ENCODE measurements around the gene AP4S1.
"Not testable (repeated sequence)": the region's sequence is repeated elsewhere in the genome, so short reads cannot be mapped to it uniquely, and the experiment has no call there.

AP4S1 gene

DNA sequence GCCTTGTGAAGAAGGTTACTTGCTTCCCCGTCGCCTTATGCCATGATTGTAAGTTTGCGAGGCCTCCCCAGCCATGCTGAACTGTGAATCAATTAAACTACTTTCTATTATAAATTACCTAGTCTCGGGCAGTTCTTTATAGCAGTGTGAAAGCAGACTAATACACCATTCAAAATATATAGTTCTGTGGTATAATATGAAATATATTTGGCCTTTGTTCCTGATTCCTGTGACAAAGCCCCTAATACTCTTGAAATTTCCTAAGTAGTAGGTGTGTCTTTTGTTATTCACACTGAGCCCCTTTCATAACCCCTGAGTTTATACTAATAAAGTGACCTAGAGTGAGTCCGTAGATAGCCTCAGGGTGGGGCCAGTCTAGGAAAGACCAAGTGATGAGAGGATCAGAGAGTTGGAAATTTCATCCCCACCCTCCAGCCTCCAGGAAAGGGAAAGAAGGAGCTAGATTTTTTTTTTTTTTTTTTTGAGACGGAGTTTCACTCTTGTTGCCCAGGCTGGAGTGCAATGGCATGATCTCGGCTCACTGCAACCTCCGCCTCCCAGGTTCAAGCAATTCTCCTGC, 20.1 kb downstream of the AP4S1 start:
- DNase-seq = no peak

DNA sequence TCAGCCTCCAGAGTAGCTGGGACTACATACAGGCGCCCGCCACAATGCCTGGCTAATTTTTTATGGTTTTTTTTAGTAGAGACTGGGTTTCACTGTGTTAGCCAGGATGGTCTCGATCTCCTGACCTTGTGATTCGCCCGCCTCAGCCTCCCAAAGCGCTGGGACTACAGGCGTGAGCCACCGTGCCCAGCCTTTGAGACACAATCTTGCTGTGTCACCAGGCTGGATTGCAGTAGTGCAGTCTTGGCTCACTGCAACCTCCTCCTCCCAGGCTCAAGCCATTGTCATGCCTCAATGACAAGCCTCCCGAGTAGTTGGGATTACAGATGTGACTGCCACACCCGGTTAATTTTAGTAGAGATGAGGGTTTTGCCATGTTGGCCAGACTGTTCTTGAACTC, 22.1 kb downstream of the AP4S1 start:
- DNase-seq = no peak

DNA sequence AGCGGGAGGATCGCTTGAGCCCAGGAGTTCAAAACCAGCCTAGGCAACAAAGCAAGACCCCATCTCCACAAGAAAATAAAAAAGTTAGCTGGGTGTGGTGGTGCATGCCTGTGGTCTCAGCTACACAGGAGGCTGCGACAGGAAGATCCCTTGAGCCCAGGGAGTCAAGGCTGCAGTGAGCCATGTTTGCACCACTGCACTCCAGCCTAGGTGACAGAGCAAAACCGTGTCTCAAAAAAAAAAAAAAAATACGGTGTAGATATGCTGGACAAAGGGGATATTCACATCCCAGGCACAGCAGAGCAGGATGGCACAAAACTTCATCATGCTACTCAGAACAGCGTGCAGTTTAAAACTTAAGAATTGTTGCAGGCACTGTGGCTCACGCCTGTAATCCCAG, 25.6 kb downstream of the AP4S1 start:
- DNase-seq = no peak

DNA sequence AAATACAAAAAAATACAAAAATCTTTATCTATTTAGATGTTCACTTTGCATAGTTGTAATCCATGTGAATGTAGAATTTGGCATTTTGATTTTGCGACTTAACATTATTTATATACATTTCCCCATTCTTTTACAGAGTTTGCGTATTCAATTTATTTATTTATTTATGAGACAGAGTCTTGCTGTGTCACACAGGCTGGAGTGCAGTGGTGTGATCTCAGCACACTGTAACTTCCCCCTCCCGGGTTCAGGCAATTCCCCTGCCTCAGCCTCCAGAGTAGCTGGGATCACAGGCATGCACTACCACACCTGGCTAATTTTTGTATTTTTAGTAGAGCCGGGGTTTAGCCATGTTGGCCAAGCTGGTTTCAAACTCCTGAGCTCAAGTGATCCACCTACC, 26.1 kb downstream of the AP4S1 start:
- DNase-seq = no peak

DNA sequence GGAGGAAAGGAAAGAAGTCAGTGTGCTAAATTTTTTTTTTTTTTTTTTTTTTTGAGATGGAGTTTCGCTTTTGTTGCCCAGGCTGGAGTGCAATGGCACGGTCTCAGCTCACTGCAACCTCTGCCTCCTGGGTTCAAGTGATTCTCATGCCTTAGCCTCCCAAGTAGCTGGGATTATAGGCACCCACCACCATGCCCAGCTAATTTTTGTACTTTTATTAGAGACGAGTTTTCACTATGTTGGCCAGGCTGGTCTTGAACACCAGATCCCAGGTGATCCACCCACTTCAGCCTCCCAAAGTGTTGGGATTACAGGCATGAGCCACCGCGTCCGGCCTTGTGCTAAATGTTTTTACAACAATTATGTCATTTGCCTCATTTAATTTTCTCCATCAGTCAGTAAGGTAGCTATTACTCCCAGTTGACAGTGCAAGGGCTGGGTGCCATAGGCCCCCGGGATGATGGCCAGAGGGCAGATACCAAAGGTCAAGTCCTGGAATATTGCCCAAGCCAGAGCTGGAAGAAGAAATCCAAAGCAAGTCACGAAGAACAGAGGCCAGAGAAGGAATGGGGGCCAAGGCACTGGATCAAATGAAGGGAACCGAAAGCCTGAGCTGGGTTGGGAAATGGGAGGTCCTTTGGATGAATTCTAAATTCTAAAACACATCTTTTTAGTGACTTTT, 27.6 kb downstream of the AP4S1 start:
- not testable (repeated sequence) for DNase-seq

DNA sequence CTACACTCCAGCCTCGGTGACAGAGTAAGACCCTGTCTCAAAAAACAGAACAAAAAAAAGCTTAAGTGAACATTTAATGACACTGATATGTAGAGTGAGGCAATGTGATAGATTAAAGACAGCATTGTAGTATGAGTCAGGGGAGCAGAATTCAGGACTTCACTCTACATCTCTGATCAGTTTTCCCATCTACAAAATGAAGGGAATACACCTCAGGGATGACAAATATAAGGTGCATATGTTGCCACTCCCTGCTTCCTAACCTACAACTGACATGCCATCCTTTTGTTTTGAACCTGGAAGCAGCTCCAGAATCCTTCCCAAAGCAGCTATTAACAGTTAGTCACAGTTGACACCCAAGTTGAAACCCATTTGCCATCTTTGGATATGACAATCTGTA, 31.6 kb downstream of the AP4S1 start:
- DNase-seq = no peak

DNA sequence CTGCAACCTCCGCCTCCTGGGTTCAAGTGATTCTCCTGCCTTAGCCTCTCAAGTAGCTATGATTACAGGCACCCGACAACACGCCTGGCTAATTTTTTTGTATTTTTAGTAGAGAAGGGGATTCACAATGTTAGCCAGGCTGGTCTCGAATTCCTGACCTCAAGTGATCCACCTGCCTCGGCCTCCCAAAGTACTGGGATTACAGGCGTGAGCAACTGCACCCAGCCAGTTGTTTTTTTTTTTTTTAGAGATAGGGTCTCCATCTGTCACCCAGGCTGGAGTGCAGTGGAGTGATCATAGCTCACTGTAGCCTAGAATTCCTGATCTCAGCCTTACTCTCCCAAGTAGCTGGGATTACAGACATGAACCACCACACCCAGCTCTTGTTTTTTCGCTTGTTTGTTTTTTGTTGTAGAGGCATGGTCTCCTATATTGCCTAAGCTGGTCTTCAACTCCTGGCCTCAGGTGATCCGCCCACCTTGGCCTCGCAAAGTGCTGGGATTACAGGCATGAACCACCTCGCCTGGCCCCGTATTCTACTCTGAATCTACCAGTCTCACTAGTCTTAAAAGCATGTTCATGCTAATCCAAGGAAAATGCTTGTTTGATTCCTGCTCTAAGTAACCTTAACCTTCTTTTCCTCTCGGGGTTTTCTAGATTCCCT, 32.4 kb downstream of the AP4S1 start:
- no peak for DNase-seq

DNA sequence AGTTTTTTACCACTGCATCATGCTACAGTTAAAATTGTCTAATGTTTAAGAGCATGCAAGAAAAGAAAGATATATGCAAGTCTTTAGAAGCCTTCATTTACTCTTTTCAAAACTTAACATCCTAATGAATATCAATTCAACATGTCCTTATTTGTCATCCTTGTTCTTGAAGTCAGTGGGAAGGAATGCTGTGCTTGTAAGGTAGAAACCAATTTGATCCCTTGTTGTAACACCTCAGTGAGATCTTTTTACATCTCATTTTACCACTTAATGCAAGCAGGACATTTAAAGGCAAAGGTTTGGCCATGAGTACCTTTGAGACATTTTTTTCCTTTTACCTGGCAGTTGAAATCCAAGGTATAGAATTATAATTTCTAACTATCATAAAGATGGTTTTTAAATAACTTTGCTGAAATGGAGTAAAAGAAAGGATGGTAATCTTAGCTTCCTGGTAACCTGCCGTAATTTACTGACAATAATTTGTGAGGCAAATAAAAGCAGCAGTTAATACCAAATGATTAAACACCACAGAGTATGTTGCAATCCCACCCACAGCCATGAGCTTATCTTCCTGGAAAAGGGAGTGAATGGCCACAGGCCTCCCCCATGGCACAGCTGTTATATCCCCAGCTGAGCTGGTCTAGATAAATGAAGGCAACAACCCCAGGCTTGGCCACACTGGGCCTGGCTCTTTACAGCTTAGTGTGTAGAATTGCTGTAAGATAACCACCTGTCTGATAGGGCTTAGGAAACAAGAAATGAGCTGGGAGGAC, 33.9 kb downstream of the AP4S1 start:
- peak; percentile 92 for DNase-seq

DNA sequence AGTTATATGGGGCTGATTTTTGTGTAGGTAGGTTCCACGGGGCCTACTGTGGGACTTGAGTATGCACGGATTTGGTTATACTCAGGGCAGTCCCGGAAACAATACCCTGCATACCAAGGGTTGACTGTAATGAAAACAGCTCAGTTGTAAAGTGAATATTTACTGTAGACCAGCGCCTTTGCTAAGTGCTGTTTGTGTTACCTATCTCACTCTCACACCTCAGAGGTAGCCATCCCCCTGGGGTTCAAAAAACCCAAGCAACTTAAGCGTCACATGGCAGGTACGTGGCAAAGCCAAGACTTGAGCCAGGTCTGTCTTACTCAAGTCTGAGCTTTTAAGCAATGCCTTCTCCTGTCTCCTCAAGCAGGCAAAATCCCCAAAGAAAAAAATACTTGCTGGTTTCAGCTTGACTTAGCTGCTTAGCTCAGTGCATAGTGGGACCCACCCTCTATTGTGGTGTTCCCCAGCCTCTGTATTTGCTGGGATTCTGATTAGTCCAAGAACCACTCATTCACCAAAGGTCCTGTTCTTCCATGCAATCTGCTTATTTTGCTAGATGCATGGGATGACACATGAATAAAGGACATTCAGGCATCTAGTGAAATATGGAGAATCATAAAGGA, 34.9 kb downstream of the AP4S1 start:
- DNase-seq = no peak

DNA sequence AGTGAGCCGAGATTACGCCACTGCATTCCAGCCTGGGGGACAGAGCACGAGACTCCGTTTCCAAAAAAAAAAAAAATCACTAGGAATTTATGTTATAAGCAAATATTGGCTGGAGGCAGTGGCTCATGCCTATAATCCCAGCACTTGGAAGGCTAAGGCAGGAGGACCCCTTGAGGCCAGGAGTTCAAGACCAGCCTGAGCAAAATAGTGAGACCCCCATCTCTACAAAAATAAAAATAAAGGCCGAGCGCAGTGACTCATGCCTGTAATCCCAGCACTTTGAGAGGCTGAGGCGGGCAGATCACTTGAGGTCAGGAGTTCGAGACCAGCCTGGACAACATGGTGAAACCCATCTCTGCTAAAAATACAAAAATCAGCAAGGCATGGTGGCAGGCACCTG, 37.5 kb downstream of the AP4S1 start:
- not testable (repeated sequence) for DNase-seq

DNA sequence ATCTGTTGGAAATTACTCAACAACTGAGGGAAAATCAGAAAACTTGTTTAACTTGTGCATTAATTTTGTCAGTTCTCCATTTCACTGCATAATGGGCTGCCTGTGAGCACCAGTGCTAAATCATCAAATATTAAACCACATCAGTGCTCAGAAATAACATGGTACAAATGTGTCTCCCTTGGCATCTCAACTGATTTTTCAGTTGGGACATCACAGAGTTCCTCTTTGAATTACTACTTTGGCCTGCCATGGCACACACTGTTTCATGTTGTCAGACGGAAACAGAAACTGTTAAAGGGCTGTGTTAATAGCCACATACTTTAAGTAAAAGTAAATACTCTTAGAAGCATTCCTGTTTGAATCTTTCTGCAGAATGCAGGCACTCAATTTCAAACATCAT, 42.8 kb downstream of the AP4S1 start:
- DNase-seq = peak; percentile 80

DNA sequence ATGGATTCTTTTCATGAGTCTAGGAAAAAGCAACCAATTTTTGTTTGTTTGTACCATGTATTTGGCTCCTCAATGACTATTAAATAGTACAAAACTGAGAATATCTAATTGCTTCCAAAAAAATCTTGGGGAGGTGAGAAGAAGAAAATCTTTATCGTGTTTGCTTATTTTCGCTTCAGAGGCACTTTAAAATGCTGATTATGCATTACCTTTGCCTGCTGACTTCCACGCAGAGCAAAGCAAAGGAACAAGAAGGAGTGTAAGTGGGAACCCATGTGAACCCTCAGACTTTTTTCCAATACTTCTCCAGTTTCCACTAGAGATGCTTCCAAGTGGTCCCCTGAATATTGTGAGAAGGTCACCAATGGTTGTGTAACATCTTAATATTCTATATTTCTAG, 43.9 kb downstream of the AP4S1 start:
- DNase-seq = no peak

DNA sequence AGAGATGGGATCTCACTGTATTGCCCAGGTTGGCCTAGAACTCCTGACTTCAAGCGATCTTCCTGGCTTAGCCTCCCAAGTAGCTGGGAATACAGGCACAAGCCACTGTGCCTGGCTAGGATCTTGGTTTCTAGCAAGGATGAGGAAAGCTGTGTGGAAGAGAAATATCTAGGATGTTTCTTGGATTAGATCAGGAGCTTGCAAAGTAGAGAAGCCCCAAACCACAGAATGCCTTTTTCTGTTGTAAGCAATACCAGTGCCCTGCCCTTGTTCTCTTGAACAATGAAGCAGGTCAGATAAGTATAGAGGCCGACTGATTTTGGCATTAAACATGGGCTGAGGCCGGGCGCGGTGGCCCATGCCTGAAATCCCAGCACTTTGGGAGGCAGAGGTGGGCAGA, 45.0 kb downstream of the AP4S1 start:
- DNase-seq = no peak

DNA sequence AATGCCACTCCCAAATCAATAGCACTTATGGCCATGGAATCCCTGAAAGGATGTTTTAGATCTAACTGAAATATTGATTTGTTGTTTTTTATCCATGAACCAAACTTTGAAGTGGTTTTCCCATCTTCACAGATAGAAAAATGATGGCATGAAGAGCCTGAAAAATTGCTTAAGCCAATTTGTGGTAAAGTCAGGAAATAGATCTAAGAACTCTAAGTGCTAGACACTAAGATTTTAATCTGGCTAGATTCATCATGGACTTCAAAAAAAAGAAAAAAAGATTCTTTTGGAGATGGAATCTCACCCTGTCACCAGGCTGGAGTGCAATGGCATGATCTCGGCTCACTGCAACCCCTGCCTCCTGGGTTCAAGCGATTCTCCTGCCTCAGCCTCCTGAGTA, 45.7 kb downstream of the AP4S1 start:
- no peak for DNase-seq

DNA sequence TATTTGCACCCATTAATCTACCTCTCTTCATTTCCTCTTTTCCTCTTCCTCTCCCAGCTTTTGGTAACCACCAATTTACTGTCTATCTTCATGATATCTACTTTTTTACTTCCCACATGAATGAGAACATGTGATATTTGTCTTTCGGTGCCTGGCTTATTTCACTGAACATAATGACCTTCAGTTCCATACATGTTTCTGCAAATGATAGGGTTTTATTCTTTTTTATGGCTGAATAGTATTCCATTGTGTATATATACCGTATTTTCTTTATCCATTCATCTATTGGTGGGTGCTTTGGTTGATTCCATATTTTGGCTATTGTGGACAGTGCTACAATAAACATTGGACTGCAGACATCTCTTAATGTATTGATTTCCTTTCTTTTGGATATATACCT, 49.7 kb downstream of the AP4S1 start:
- DNase-seq = no peak

DNA sequence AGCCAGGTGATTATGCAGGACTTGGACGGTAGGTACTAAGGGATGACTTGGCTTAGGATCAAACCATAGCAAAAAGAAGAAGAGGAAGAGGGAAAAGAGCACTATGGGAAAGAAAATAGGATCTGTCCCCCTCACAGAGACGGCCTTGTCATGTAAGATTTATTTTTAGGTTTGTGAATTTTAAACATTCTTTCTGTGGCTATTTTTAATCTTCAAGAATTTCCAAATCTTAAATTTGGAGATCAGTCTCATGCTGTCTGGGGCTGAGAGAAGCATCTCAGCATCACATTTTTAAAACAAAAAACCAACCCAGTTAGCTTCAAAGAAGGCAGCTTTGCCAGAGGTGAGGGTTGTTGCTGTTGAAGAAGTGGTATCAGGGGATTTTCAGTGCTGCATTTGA, 53.3 kb downstream of the AP4S1 start:
- no peak for DNase-seq

DNA sequence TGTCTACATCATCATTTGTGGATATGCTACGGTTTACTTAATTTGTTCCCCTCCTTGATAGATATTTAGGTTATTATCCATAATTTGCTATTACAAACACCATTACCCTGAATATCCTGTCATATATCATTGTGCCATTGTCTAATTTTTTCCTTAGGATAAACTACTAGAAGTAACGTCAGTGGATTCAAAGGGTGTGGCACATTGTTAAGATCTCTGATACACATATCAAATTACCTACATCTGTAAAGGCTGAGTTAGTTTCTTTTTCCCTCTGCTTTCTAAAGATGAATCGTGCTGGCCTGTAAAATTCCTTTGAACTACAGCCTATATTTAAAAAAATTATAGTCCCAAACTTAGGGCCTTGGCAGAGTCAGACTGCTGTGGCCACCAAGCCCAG, 54.6 kb downstream of the AP4S1 start:
- no peak for DNase-seq

DNA sequence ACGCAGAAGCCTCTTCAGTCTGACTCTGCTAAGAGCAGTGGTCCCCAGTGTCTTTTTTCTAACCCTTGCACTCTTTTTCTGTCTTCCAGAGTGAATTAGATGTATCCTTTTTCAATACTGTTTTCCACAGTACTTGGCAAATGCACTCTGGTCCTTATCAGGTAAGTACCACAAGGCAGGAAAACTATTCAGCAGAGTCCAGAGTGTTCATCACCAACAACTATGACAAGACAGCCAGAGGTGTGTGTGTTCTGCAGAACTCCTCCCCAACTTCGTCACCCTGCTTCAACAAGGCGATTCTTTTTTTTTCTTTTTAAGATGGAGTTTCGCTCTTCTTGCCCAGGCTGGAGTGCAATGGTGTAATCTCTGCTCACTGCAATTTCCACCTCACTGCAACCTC, 55.0 kb downstream of the AP4S1 start:
- no peak for DNase-seq

DNA sequence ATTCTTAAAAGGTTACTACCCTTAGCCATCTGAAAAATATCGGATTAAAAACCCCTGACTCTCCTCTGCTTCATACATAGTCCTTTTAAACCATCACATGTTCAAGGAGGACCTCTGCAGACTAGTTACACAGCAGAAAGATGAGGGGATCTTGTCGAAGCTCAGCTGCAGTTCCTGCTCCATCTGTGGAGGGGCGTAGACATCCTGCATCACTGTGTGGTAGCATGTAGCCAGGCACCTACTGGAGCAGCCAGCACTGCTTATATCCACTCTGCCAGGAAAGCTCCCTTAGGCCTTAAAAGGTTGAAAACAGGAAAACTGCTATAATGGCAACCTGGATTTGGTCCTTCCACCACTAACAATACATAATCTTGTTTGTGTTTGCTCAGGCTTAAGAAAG, 58.3 kb downstream of the AP4S1 start:
- DNase-seq = no peak

DNA sequence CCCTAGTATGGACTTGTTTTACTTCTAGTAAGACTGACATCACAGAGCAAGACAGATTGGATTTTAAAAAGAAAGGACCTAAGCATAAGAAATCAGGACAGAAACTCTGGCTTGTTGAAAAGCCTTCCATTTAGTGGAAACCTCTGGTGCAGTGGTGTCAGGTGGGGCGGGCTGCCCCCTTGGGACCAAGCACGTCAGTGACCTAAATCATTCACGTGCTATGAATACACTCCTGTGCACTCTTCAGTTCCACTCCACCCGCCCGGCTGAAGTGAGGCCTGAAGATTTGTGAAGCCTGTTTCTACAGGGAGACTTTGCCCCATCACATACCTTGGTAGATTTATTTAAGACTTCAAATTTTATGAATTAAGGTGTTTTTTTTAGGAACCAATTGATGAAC, 58.9 kb downstream of the AP4S1 start:
- no peak for DNase-seq

DNA sequence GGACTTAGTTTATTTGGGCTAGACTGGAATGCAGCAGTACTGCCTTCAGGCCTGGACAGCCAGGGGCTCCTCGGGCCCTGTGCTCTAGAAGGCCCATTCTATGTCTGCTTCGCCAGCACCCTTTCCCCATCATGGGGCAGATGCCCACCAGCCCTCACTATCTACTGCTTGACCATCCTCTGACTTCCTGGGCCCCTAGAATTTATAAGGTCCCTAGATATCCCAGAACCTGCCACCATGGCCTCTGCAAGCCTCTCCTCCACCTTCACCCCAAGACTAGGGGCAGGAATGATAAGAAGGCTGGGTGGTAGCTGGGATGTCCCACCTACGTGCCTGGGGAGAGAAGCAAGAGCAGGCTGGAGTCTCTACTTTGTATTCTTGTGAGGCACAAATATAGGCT, 59.6 kb downstream of the AP4S1 start:
- DNase-seq = no peak

DNA sequence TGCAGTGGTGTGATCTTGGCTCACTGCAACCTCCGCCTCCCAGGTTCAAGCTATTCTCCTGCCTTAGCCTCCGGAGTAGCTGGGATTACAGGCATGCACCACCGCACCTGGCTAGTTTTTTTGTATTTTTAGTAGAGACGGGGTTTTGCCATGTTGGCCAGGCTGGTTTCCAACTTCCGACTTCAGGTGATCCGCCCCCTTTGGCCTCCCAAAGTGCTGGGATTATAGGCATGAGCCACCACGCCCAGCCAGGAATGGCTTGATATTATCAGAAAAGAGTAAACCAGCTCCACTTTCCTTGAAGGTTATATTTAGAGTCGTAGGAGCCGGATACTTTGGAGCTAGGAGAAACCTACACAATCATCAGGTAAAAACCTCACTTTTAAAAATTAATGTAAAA, 61.0 kb downstream of the AP4S1 start:
- not testable (repeated sequence) for DNase-seq
